NCI-H2227 (cell line): Measurements from ENCODE around the gene OR52B2.

Experiments
- DNase-seq: peaks from one replicate; lab custom pipeline; 2025; ENCODE audit not compliant: unreplicated experiment; lab: John Stamatoyannopoulos, UW

OR52B2 gene

DNA sequence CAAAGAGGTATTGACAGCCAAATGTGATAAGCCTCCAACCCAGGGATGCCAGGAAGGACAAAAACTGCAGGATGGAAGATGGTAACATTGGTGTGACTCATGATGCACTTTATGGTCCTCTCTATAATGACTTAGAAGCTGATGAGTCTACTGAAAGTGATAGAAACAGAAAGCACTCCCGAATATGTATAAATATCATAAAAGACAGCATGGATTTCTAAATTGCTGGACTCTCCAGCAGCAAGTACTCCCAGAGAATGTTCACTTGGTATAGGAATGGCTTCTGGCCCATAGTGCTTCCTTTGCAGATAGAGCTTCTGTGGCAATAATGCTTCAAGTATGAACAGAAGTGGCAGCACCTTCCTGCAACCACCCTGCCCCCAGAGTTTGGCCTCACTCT lies at the start of gene OR52B2:
TSS of gene OR52B2 (minus strand) at position 101 of the 400 bp plus-strand sequence. CDS start at position 101, 0 bp downstream.
- no peak for DNase-seq

DNA sequence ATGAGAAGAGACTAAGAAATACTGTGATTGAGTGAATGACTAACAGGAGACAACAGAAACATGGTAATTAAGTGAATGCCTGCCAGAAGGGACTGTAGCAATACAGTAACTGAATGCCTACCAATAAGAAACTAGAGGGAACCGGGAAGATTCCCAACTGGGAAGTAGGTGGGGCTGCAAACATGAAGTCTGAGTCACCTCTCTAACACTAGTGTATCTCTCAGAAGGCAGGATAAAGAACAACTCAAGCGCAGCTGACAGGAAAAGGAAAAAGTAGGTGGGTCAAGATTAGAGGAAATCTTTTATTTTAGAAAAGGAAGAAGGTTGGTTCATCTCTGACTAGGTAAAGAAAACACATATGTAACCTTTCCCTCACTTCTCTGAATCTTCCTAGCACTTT lies 49.2 kb upstream of the OR52B2 start:
- no peak for DNase-seq

DNA sequence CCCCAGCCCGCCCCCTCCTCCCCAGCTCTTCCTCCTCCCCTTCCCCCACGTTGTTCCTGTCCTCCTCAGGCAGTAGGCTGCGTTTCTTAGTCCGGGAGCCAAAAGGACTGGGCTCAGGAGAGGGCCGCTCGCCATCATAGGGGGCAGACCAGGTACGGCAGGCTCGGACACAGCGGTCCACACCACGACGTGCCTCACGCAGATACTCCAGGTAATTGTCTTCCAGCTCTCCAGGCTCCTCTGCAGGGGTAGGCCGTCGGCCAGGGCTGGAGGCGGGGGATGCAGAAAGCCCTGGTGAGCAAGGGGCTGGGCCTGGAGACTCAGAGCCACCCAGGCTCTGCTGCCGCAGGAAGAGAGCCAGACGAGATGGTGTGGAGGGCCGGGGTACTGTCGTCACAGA lies 47.6 kb upstream of the OR52B2 start:
- DNase-seq = no peak

DNA sequence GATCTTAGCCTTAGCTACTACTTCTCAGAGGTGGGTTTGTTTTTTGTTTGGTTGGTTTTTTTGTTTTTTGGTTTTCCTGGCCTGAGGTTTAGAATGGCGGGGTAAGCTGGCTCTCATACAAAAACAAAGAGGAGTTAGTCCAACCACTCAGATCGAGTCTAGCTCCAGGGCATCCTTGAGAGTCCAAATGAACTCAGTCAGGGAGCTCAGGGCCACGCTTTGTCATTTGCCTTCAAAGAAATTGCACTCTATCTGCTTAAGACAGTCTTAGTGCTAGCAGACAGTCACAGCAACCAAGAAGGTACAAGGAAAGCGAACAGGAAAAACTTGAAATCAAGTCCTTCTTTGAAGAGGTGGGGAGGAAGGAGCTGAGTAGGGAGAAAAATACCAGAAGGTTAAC lies 46.4 kb upstream of the OR52B2 start:
- no peak for DNase-seq

DNA sequence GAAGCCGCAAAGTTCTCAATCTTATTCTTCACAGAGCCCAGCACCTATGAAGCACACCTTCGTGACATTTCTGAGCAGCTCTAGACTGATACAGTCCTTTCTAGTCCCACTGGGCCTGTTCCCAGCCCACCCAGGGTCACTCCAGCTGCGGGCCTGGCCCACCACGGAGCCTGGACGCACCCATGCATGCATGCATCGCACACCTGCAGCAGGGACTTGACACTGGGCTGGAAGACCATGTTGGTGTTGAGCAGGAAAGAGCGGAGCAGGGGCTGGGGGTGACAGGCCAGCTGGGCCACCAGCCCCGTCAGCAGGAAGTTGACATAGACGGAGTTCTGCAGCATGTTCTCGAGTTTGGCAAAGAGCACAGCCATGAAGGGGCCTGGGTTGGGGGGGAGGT lies 44.4 kb upstream of the OR52B2 start:
- DNase-seq = no peak

DNA sequence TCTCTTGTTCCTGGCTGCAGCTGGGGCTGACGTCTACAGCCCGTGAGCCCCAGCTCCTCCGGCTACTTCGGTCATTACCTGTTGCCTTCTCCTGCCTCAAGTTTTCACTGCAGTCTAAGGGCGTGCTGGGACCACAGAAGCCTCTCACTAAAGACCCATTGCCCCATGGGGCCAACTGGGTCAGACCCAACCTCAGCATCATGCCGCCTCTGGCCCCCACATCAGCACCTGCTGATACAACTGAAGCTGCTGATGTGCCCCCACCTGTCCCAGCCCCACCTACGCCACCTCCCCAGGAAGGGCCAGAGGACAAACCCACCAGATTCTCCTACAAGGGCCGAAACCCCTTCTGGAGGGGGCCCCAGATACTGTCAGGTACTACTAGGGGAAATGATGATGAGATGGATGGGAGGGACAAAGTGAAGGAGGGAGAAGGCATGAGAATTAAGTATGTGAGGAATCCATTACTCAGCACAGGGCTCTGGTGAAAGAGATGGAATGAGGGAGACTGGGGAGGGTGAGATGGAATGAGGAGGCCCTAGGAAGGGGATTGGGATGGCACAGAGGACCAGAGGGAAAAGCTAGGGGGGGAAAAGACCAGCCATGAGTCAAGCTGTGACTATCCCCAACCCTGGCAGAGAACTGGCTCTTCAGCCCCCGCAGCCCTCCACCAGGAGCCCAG lies 40.3 kb upstream of the OR52B2 start:
- DNase-seq = no peak

DNA sequence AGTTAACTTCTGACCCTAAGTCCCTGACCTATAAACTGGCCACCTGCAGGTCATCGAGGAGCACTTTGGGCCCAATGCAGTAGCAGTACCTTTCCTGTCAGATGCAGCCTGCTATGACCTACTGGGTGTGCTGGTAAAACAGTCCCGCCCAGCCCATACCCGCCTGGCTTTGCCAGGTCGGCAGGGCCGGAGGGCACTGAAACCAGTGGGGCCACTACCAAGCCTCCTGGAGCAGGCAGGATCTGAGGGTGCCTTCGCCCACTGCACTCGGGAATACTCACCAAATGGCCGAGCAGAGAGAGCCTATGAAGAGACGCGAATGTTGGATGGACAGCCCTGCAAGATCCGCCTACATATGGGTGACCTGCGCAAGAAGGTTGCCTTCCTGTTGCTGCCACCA lies 39.7 kb upstream of the OR52B2 start:
- DNase-seq = no peak

DNA sequence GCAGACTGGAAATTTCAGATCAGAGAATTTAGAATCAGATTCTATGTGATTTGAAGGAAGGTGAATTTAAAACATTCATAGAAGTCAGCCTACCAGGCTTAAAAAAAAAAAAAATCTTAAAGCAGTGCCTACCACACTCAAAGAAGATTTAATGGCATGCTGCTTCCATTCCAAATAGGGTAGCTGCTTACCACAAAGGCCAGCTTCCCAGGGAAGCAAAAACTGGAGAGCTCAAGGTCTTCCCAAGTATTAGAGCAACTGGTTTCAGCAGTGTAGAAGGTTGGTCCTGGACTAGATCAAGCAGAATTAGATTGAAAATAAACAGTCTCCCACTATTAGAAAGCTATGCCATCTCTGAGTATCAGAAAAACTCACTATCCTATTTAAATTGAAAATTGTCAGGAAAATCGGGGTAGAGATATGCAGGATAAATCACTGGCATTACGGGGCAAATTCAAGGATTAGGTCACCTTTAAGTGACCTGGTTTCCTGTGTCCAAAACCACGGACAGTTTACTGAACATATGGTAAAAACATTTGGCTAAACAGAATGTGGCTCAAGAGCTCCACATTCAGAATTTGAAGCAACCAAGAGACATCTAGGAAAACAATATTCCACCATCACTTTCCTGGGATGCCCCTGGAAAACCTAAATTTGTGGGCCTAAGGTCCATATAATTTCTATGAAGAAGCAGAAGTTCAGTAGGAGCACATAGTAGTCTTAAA lies 36.5 kb upstream of the OR52B2 start:
- no peak for DNase-seq

DNA sequence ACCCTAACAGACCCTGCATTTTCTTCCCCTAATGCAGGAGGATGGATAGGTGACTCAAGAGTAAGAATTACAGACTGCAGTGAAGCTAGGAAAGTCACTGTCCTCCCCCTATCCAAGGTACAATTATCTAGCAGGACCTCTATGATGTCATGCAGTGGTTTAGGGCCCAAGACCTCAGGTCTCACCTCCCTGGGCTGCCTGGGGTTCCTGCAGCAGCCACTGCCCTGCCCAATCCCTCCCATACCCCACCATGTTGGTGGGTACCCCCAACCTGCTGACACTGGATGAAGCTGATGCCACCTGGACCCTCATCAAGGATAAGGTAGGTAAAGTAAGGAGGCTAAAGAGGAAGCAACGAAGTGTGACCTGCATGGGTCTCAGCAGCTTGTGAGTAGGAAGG lies 35.2 kb upstream of the OR52B2 start, which contains the start of gene C11orf42:
TSS of gene C11orf42 (plus strand) at position 192 of the 400 bp plus-strand sequence. CDS start at position 251, 59 bp downstream.
- no peak for DNase-seq

DNA sequence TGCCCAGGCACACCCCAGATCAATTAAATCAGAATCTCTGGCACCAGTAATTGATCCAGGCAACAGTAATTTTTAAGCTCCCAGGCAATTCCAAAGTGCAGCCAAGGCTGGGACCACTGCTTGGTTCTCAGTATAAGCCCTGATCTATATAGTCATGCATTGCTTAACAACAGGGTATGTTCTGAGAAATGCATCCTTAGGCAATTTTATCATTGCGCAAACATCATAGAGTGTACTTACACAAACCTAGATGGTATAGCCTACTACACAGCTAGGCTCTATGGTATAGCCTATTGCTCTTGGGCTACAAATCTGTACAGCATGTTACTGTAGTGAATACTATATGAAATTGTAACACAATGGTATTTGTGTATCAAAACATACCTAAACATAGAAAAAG lies 34.6 kb upstream of the OR52B2 start:
- no peak for DNase-seq

DNA sequence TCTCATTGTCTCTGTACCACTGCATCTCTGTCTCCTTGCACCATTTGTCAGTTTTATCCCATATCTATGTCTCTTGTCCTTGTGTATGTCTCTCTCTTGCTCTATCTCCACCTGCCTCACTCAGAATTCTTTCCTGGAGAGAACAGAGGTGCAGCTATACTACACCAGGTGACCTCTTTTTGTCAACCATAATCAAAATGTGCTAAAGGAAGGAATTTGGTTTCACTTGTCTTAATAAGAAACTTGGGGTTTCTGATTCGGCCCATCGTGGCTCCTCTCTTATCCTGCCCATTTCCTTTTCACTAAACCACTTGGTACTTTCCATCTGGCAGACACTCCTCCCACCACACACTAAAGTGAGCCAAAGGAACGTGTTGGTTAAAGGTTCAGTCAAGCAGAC lies 33.2 kb upstream of the OR52B2 start:
- no peak for DNase-seq

DNA sequence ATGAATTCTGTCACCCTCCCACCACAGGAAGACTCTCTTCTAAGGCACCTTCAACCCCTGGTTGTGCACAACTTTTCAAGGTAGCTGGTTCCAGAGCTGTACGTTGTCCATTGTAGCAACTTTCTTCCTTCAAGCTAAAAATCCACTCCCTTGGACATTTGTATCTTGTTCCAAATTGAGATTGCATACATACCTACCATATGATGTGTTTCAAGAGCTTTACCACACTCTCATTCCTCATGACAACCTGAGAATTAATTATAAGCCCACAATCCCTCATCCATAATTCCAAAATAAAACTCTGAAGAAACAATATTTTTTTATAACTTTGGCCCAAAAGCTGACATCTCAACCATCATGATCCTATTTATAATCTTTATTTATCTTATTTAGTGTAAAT lies 31.9 kb upstream of the OR52B2 start:
- DNase-seq = no peak

DNA sequence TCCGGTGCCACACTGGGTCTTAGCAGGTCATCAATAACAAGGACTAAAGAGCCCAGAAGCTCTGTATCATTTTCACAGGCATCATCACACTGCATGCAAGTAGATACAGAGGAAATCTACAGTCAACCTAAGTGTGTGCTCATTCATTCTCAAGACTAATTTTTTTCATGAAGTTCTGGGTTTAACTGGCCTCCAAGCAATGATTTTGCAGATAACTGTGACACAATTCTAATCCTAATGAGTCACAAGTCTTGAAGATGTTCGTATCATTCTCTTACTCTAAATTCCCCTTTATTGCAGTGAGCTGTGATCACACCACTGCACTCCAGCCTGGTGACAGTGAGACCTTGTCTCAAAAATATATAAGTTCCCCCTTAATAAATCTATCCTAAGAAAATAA lies 31.4 kb upstream of the OR52B2 start:
- no peak for DNase-seq

DNA sequence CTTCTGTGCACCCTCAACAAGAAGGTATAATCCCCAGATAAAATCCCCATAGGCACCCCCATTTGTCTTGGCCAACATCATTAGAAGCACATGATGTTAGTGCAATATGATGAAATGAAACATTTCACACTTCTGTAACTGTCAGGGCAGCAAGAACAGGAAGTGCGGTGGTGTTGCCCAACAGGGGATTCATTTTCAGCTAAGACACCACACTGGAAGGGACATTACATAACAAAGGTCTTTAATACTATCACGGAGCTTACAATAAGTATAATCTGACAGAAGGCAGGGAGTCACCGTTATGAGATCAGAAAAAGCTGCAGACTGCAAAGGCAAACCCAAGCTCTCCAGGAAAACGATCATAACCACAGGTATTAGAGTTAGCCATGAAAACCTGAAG lies 30.8 kb upstream of the OR52B2 start:
- no peak for DNase-seq

DNA sequence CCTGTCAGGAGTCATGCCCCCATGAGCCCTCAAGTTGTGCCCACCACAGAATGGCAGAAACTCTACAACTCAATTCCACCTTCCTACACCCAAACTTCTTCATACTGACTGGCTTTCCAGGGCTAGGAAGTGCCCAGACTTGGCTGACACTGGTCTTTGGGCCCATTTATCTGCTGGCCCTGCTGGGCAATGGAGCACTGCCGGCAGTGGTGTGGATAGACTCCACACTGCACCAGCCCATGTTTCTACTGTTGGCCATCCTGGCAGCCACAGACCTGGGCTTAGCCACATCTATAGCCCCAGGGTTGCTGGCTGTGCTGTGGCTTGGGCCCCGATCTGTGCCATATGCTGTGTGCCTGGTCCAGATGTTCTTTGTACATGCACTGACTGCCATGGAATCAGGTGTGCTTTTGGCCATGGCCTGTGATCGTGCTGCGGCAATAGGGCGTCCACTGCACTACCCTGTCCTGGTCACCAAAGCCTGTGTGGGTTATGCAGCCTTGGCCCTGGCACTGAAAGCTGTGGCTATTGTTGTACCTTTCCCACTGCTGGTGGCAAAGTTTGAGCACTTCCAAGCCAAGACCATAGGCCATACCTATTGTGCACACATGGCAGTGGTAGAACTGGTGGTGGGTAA lies 29.2 kb upstream of the OR52B2 start, which contains the start of gene OR52W1:
TSS of gene OR52W1 (plus strand) at position 51 of the 637 bp plus-strand sequence. CDS start at position 51, 0 bp downstream.
- no peak for DNase-seq

DNA sequence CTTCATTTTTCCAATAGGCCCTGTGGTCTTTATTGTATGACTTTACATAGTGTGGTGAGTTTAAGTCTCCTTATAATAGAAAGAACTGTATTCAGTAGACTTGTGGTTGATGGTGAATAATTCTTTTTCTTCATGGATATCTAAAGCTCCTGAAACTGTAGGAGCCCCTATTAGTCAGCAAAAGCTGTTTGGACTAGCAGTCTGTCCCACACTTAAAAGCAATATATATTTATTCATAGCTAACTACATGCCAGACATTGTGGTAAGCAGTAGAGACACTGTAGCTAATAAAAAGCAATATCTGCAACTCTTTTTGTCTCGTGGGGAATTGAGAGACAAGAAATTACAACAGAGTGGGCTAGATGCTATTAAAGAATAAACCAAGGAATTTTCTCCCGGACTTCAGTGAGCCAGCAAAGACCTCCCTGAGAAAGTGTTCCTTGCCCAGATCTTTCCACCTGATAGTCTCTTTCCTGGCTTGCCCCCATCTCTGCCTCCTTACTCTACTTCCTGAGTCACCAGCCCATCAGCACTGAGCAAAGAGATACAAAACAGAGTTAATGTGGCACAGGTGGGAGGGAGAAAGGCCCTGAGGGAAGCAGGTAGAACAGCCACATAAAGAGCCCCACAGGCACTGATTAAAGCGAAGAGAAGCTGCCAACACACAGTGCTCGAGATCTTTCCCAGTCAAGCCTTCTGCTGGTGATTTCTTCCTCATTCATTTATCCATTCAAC lies 27.5 kb upstream of the OR52B2 start:
- DNase-seq = no peak

DNA sequence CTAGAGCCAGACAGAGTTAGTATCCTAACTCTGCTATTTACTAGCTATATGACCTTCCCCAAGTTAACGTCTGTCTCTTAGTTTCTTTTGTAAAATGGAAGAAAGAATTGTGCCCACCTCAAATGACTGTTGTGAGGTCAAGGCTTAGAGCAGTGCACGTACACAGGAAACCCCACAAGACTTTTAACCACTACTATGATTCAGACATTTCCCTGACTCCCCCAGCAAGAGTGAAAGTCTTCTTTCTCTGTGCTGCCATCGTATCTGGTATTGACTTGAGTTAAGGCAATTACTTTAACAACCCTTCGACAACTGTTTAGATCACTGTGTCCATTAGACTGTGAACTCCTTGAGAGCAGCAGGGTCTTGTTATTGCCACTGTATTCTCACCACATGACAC lies 26.3 kb upstream of the OR52B2 start:
- DNase-seq = no peak

DNA sequence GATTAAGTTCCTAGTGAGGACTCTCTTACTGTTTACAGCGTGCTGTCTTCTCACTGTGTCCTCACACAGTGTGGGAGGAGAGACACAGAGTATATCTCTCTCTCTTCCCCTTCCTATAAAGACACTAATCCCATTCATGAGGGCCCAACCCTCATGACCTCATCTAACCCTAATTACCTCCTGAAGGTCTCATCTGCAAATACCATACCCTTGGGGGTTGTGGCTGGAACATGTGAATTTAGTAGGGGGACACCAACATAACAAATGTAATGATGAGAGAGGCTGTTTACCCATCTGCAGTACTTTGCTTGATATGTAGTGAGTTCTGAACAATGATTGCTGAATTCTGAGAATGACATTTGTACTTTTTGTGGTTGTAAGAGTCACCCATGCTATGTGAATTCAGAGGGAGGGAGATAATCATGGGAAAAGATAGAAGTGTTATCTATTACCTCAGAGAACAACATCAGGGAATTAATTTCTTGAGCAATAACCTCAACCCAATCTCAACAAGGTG lies 24.0 kb upstream of the OR52B2 start:
- DNase-seq = no peak

DNA sequence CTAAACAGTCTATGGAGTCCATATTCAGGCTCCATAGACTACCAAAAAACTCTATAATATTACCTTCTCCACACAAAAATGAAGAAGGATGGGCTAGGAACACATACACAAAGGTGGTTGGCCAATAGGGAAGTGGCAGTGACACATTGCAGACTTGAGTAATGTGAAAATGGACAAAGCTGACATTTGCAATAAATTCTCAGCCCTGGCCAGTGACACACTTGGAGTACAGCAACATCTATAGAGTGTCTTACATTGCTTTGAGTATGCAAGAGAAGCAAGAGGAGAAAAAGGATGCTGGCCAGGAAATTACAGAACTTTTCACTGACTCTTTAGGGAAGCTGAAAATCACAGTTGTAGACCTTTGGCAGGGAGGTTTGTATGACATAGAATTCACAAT lies 21.6 kb upstream of the OR52B2 start:
- DNase-seq = no peak

DNA sequence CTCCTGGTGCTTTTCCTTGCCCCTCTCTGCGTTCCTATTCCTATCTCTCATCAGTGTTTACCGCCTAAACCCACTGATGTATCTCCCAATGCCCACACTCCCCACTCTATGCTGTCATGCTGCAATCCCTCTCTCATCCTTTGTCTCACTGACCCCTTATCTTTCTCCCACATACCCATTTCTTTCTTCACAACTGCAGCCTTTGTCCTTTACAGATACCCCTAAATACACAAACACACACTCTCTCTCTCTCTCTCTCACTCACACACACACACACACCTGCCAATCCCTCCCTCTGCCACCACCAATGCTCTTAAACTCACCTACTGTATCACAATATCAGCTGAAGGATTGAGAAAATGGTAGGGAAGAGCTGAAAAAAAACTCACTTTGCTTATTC lies 5.3 kb upstream of the OR52B2 start:
- DNase-seq = no peak
